Measurements from ENCODE around the gene ACOX1. TPM values are rescaled to one million over a fixed set of nuclear protein-coding genes. Genes with fewer than 3 reads are reported as not detected.

The ACOX1 gene
- total and polyA plus RNA-seq, 2 of the 13 experiments (the other 11 are each of a cell fraction or from before 2014, with no cell fraction given): 86.4 to 120 TPM

DNA sequence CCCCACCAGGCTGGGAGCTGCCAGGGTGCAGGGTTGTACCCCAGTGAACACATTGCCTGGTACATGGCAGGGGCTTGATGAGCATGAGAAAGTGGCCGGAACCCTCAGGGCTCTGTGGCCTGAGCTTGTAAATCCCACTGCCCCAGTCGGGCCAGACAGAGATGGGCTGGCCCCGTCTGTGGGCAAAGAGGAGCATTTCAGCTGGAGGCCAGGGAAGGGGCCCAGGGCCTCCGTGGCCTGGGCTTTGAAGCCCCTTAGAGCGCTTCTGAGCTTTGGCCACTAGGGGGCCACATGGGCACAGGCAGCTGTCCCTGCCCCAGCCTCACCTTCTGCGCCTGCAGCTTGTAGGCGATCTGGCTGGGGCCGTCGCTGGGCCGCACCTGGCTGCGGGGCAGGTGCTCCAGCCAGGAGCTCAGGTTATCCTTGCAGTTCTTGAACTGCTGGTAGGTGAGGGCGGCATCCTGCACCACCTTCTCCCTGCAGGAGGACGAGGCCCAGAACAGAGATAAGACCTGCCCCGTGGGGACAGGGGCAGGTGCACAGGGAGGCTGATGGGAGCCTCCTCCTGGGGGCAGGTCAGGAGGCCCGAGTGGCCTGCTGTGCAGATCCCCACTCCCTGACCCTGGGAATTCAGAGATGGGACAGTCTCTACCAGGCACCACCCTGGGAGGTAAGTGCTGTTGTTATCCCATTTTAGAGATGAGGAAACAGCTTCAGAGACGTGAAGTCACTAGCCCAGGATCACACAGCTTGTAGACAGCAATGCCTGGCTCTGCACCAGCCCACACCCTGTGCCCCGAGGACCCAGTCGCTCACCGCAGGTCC is 35.3 kb upstream of the ACOX1 start (continued):
- TF ChIP-seq, protein P1, sequence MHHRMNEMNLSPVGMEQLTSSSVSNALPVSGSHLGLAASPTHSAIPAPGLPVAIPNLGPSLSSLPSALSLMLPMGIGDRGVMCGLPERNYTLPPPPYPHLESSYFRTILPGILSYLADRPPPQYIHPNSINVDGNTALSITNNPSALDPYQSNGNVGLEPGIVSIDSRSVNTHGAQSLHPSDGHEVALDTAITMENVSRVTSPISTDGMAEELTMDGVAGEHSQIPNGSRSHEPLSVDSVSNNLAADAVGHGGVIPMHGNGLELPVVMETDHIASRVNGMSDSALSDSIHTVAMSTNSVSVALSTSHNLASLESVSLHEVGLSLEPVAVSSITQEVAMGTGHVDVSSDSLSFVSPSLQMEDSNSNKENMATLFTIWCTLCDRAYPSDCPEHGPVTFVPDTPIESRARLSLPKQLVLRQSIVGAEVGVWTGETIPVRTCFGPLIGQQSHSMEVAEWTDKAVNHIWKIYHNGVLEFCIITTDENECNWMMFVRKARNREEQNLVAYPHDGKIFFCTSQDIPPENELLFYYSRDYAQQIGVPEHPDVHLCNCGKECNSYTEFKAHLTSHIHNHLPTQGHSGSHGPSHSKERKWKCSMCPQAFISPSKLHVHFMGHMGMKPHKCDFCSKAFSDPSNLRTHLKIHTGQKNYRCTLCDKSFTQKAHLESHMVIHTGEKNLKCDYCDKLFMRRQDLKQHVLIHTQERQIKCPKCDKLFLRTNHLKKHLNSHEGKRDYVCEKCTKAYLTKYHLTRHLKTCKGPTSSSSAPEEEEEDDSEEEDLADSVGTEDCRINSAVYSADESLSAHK (CRISPR knock-in tag; IDR thresholded peaks at IDR 0.05; ENCODE audit: borderline replicate concordance): 0 out of 2 replicates have a peak, but pooled peaks have one; percentile 60
- peak; percentile 86; the same call in 1 of the 2 replicates for TF ChIP-seq CAMTA2 (CRISPR knock-in tag; IDR thresholded peaks at IDR 0.05; ENCODE audit: borderline replicate concordance)
- TF ChIP-seq, protein P2, sequence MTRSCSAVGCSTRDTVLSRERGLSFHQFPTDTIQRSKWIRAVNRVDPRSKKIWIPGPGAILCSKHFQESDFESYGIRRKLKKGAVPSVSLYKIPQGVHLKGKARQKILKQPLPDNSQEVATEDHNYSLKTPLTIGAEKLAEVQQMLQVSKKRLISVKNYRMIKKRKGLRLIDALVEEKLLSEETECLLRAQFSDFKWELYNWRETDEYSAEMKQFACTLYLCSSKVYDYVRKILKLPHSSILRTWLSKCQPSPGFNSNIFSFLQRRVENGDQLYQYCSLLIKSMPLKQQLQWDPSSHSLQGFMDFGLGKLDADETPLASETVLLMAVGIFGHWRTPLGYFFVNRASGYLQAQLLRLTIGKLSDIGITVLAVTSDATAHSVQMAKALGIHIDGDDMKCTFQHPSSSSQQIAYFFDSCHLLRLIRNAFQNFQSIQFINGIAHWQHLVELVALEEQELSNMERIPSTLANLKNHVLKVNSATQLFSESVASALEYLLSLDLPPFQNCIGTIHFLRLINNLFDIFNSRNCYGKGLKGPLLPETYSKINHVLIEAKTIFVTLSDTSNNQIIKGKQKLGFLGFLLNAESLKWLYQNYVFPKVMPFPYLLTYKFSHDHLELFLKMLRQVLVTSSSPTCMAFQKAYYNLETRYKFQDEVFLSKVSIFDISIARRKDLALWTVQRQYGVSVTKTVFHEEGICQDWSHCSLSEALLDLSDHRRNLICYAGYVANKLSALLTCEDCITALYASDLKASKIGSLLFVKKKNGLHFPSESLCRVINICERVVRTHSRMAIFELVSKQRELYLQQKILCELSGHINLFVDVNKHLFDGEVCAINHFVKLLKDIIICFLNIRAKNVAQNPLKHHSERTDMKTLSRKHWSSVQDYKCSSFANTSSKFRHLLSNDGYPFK (CRISPR knock-in tag; IDR thresholded peaks at IDR 0.05; ENCODE audit: borderline replicate concordance): peak; percentile 21; the same call in 1 of the 2 replicates
- TF ChIP-seq, protein P3, sequence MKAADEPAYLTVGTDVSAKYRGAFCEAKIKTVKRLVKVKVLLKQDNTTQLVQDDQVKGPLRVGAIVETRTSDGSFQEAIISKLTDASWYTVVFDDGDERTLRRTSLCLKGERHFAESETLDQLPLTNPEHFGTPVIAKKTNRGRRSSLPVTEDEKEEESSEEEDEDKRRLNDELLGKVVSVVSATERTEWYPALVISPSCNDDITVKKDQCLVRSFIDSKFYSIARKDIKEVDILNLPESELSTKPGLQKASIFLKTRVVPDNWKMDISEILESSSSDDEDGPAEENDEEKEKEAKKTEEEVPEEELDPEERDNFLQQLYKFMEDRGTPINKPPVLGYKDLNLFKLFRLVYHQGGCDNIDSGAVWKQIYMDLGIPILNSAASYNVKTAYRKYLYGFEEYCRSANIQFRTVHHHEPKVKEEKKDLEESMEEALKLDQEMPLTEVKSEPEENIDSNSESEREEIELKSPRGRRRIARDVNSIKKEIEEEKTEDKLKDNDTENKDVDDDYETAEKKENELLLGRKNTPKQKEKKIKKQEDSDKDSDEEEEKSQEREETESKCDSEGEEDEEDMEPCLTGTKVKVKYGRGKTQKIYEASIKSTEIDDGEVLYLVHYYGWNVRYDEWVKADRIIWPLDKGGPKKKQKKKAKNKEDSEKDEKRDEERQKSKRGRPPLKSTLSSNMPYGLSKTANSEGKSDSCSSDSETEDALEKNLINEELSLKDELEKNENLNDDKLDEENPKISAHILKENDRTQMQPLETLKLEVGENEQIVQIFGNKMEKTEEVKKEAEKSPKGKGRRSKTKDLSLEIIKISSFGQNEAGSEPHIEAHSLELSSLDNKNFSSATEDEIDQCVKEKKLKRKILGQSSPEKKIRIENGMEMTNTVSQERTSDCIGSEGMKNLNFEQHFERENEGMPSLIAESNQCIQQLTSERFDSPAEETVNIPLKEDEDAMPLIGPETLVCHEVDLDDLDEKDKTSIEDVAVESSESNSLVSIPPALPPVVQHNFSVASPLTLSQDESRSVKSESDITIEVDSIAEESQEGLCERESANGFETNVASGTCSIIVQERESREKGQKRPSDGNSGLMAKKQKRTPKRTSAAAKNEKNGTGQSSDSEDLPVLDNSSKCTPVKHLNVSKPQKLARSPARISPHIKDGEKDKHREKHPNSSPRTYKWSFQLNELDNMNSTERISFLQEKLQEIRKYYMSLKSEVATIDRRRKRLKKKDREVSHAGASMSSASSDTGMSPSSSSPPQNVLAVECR (CRISPR knock-in tag; IDR thresholded peaks at IDR 0.05; ENCODE audit: borderline replicate concordance): peak; percentile 62; the same call in 1 of the 2 replicates
- 0 out of 2 replicates have a peak, but pooled peaks have one; percentile 18 for TF ChIP-seq ZNF607 (CRISPR knock-in tag; IDR thresholded peaks at IDR 0.05; ENCODE audit: borderline replicate concordance)
- no peak for TF ChIP-seq LCORL (IDR thresholded peaks at IDR 0.05)
- TF ChIP-seq LCORL (CRISPR knock-in tag; IDR thresholded peaks at IDR 0.05): peak; percentile 71
- peak; percentile 41; the same call in 1 of the 2 replicates for TF ChIP-seq HDAC2 (CRISPR knock-in tag; IDR thresholded peaks at IDR 0.05)
- peak; percentile 58 for TF ChIP-seq RBM39 (IDR thresholded peaks at IDR 0.05; ENCODE audit: low read depth, low read length, poor library complexity, severe bottlenecking)
- TF ChIP-seq, protein P4, sequence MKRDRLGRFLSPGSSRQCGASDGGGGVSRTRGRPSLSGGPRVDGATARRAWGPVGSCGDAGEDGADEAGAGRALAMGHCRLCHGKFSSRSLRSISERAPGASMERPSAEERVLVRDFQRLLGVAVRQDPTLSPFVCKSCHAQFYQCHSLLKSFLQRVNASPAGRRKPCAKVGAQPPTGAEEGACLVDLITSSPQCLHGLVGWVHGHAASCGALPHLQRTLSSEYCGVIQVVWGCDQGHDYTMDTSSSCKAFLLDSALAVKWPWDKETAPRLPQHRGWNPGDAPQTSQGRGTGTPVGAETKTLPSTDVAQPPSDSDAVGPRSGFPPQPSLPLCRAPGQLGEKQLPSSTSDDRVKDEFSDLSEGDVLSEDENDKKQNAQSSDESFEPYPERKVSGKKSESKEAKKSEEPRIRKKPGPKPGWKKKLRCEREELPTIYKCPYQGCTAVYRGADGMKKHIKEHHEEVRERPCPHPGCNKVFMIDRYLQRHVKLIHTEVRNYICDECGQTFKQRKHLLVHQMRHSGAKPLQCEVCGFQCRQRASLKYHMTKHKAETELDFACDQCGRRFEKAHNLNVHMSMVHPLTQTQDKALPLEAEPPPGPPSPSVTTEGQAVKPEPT (CRISPR knock-in tag; IDR thresholded peaks at IDR 0.05; ENCODE audit: low read depth): 0 out of 2 replicates have a peak, but pooled peaks have one; percentile 41
- no peak; the same call in 1 of the 2 replicates for TF ChIP-seq NR2F6 (IDR thresholded peaks at IDR 0.05)
- TF ChIP-seq NR2F6 (CRISPR knock-in tag; IDR thresholded peaks at IDR 0.05): 0 out of 2 replicates have a peak, but pooled peaks have one; percentile 15
- TF ChIP-seq GABPB1 (CRISPR knock-in tag; IDR thresholded peaks at IDR 0.05): peak; percentile 48; the same call in 1 of the 2 replicates
- TF ChIP-seq NFIC (IDR thresholded peaks at IDR 0.05; ENCODE audit: low read length): no peak
- TF ChIP-seq RXRB (CRISPR knock-in tag; IDR thresholded peaks at IDR 0.05; ENCODE audit: borderline replicate concordance): peak; percentile 36; the same call in 1 of the 2 replicates
- TF ChIP-seq CENPT (CRISPR knock-in tag; IDR thresholded peaks at IDR 0.05; ENCODE audit: low read depth): 0 out of 2 replicates have a peak, but pooled peaks have one; percentile 5
